AG04449 (cell line): Measurements from ENCODE around the gene SLC22A13.
A peak's percentile ranks its signal among the peaks of the same experiment; 100 is the strongest.

Experiments
- CTCF ChIA-PET: fragments of 350-600 bp; formaldehyde crosslinking; extraction: SDS; loops from one replicate; lab custom pipeline; 2021; ENCODE audit warnings: antibody characterized with exemption; lab: Yijun Ruan, JAX
- POLR2A ChIA-PET: fragments of 400-600, 350-600 bp; formaldehyde crosslinking; extraction: SDS; loops from one replicate; lab custom pipeline; 2020; ENCODE audit warnings: antibody characterized with exemption, inconsistent platforms; lab: Yijun Ruan, JAX
- DNase-seq: peaks from one replicate; pipeline ENCODE4 v3.0.0-alpha.2; 2010; ENCODE audit warnings: low read depth, low spot score
- H3K4me3 ChIP-seq: 2 replicates; pipeline ENCODE4 v1.5.1; 2011; ENCODE audit warnings: low read depth, mild to moderate bottlenecking, control low read depth, low read length
- CTCF ChIP-seq: IDR thresholded peaks from one replicate; pipeline ENCODE4 v1.5.1; 2011; ENCODE audit warnings: mild to moderate bottlenecking, moderate library complexity, low read length, control low read depth, inconsistent platforms; ENCODE audit not compliant: insufficient read depth; ENCODE audit errors: missing control alignments

SLC22A13 gene

GRCh38 chr3:38245930-38246329 lies 19.7 kb upstream of the SLC22A13 start:
- TF ChIP-seq CTCF: no peak
- DNase-seq: no peak
- H3K4me3 ChIP-seq: no peak overlapping the region
- ChIA-PET CTCF (interaction anchor here (1.6 to 2.3 kb wide), 3 partner anchors 90 to 132 kb away, joined by 4 to 8 read pairs (median 5); partner anchors contain the start of gene ACAA1), POLR2A (no interaction called here)

- POLR2A ChIA-PET: interaction anchor here (1.9 kb wide), 1 partner anchor 110 kb away, joined by 4 read pairs; the partner anchor contains the start of gene ACAA1
Observed at GRCh38 chr3:38247366-38248035, 18.1 kb upstream of the SLC22A13 start.

DNA sequence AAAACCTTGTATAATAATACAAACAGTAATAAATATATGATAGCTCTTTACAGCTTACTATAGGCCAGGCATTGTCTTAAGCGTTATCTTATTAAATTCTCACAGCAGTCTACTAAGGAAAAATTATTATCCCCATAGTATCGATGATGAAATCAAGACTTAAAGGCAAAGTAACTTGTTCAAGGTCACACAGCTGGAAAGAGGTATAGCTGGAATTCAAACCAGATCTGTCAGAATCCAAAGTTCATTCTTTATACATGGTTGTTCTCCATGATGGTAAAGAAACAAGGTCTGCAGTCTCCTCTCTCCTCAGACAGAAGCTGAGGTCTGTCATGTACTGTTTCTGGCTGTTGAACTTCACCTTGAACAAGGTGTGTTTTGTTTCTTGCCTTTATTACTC lies 15.4 kb upstream of the SLC22A13 start:
- no peak for DNase-seq
- H3K4me3 ChIP-seq: no peak overlapping the region
- POLR2A ChIA-PET: no interaction called here
- CTCF ChIA-PET: no interaction called here
- TF ChIP-seq CTCF: no peak

More at GRCh38 chr3:38247366-38248035, 18.1 kb upstream of the SLC22A13 start:
- no peak overlapping the region for H3K4me3 ChIP-seq
- CTCF ChIA-PET: interaction anchor here (0.7 to 2.3 kb wide), 17 partner anchors 9 to 392 kb away, joined by 3 to 11 read pairs (median 4); partner anchors contain the start of genes ACAA1 and MYD88
- DNase-seq: peak; percentile 71
- TF ChIP-seq CTCF: peak; percentile 35

- no peak overlapping the region for H3K4me3 ChIP-seq
- no peak for TF ChIP-seq CTCF
- CTCF ChIA-PET: no interaction called here
- DNase-seq: no peak
- POLR2A ChIA-PET: no interaction called here
Observed at GRCh38 chr3:38251197-38251596, 14.4 kb upstream of the SLC22A13 start.

DNA sequence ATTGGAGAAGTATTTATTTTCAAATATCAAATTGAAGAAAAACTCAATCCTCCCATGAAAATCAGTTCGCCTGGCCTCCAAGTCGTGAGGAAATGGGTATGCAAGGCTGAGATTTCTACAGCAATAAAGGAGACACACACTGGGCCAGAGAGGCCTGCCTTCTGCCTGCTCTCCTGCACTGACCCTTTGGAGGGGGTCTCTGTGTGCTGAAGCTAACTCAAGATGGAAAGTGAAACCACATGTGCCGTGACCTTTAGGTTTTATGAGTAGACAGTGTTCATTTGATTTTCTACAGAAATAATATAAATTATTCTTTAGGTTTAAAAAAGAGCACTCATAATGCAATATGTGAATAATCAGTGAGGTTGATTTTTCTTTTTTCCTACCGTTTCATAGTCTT lies 11.9 kb upstream of the SLC22A13 start:
- ChIA-PET CTCF (no interaction called here), POLR2A (interaction anchor here (1.2 kb wide), 1 partner anchor 117 kb away, joined by 3 read pairs; the partner anchor contains the start of gene ACAA1)
- TF ChIP-seq CTCF: no peak
- no peak overlapping the region for H3K4me3 ChIP-seq
- DNase-seq: no peak

DNA sequence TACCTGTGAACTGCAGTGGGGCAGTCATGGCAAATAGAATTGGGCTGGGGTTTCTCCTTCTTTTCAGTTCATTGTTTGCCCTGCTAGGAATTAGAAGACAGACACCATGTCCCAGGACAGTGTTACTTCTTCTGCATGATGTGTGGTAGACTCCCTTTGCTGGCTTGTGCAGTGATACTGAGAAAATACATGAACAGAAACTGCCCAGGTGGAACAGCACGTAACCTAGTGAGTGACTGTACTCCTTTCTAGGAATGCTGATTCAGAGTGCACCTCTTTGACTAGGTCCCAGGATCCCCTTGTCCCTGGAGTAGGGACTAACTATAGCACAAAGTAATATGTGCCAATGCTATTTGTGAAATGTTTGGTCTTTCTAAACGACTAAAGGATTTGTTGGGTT lies 10.7 kb upstream of the SLC22A13 start:
- POLR2A ChIA-PET: no interaction called here
- H3K4me3 ChIP-seq: no peak overlapping the region
- no peak for DNase-seq
- CTCF ChIA-PET: no interaction called here
- no peak for TF ChIP-seq CTCF
